HEK293 (cell line): ENCODE results near the gene FRMD3.

Source experiments
- CTCF ChIA-PET: fragments of 350-600 bp; formaldehyde crosslinking; extraction: SDS; loops from one replicate; lab custom pipeline; 2021; ENCODE audit warnings: antibody characterized with exemption; lab: Yijun Ruan, JAX
- POLR2A ChIA-PET: fragments of 300-600 bp; formaldehyde crosslinking; extraction: SDS; loops from one replicate; lab custom pipeline; 2020; ENCODE audit warnings: antibody characterized with exemption, inconsistent platforms; lab: Yijun Ruan, JAX
- H3K27ac ChIP-seq: fragments of 200-500 bp; sonication (Bioruptor generic); 2 replicates; pipeline ENCODE4 v1.5.1; 2014; ENCODE audit warnings: low read depth, low read length, control low read depth, inconsistent platforms; ENCODE audit errors: extremely low read depth
- H3K36me3 ChIP-seq, 2 experiments: fragments of 200-500 bp in 1 of 2; sonication (Bioruptor generic) in 1 of 2; 1 replicate in 1 of 2; 2 replicates in 1 of 2; pipeline ENCODE4 v1.5.1; 2014 to 2017; ENCODE audit warnings: inconsistent platforms in 2 of 2, low read length in 2 of 2; ENCODE audit not compliant: control insufficient read depth in 2 of 2, insufficient read depth in 1 of 2
- H3K4me1 ChIP-seq: fragments of 200-500 bp; sonication (Bioruptor generic); 2 replicates; pipeline ENCODE4 v1.5.1; 2014; ENCODE audit warnings: mild to moderate bottlenecking, low read length, inconsistent platforms; ENCODE audit not compliant: control insufficient read depth, insufficient read depth
- H3K4me3 ChIP-seq: 2 replicates; pipeline ENCODE4 v1.5.1; 2011; ENCODE audit warnings: low read depth, mild to moderate bottlenecking, control low read depth, low read length, moderate library complexity
- H3K9me3 ChIP-seq: fragments of 200-500 bp; sonication (Bioruptor generic); 2 replicates; pipeline ENCODE4 v1.5.1; 2014; ENCODE audit warnings: low read depth, low read length, inconsistent platforms; ENCODE audit not compliant: control insufficient read depth, insufficient read depth
- BCL11A ChIP-seq: fragments of 450-650 bp; formaldehyde crosslinking; IDR thresholded peaks from 2 replicates; pipeline ENCODE4 v1.5.1; 2016; ENCODE audit warnings: low read depth, missing biosample characterization, missing genetic modification characterization
- EGR2 ChIP-seq: fragments of 450-650 bp; formaldehyde crosslinking; IDR thresholded peaks from 2 replicates; pipeline ENCODE4 v1.5.1; 2016; ENCODE audit warnings: low read depth, missing biosample characterization, missing genetic modification characterization
- TRIM28 ChIP-seq: IDR thresholded peaks from 2 replicates; pipeline ENCODE4 v1.6.1; 2011; ENCODE audit warnings: low read length, control low read depth, borderline replicate concordance
- ZBTB7A ChIP-seq: fragments of 450-650 bp; formaldehyde crosslinking; IDR thresholded peaks from 2 replicates; pipeline ENCODE4 v1.5.1; 2016; ENCODE audit warnings: low read depth, missing biosample characterization, missing genetic modification characterization
- ZNF114 ChIP-seq: fragments of 450-650 bp; formaldehyde crosslinking; IDR thresholded peaks from 2 replicates; pipeline ENCODE4 v1.5.0; 2017; ENCODE audit warnings: missing biosample characterization, missing genetic modification characterization
- ZNF211 ChIP-seq: fragments of 450-650 bp; formaldehyde crosslinking; IDR thresholded peaks from 2 replicates; pipeline ENCODE4 v1.5.1; 2016; ENCODE audit warnings: low read depth, missing biosample characterization, missing genetic modification characterization
- ZNF311 ChIP-seq: fragments of 450-650 bp; formaldehyde crosslinking; IDR thresholded peaks from 2 replicates; pipeline ENCODE4 v1.5.1; 2017; ENCODE audit warnings: missing biosample characterization, missing genetic modification characterization, borderline replicate concordance
- ZNF391 ChIP-seq: fragments of 450-650 bp; formaldehyde crosslinking; IDR thresholded peaks from 2 replicates; pipeline ENCODE4 v1.5.1; 2016; ENCODE audit warnings: low read depth, missing biosample characterization, missing genetic modification characterization, borderline replicate concordance
- ZNF548 ChIP-seq: fragments of 450-650 bp; formaldehyde crosslinking; IDR thresholded peaks from 2 replicates; pipeline ENCODE4 v1.5.1; 2016; ENCODE audit warnings: missing biosample characterization, missing genetic modification characterization
- ZNF600 ChIP-seq: fragments of 450-650 bp; formaldehyde crosslinking; IDR thresholded peaks from 2 replicates; pipeline ENCODE4 v1.5.1; 2016; ENCODE audit warnings: missing biosample characterization, missing genetic modification characterization
- ZNF747 ChIP-seq: fragments of 450-650 bp; formaldehyde crosslinking; IDR thresholded peaks from 2 replicates; pipeline ENCODE4 v1.5.1; 2016; ENCODE audit warnings: missing biosample characterization, missing genetic modification characterization
- TF ChIP-seq, protein P1 (sequence below): fragments of 450-650 bp; formaldehyde crosslinking; IDR thresholded peaks from 2 replicates; pipeline ENCODE4 v1.5.1; 2016; ENCODE audit warnings: missing biosample characterization, missing genetic modification characterization
- TF ChIP-seq, protein P2 (sequence below): fragments of 450-650 bp; formaldehyde crosslinking; IDR thresholded peaks from 2 replicates; pipeline ENCODE4 v1.5.1; 2017; ENCODE audit warnings: missing biosample characterization, missing genetic modification characterization
- TF ChIP-seq, protein P3 (sequence below): fragments of 450-650 bp; formaldehyde crosslinking; IDR thresholded peaks from 2 replicates; pipeline ENCODE4 v1.5.1; 2016; ENCODE audit warnings: missing biosample characterization, missing genetic modification characterization, borderline replicate concordance
- TF ChIP-seq, protein P4 (sequence below): sonication (generic); formaldehyde crosslinking; IDR thresholded peaks from 2 replicates; pipeline ENCODE4 v1.8.1; 2022; ENCODE audit warnings: mild to moderate bottlenecking, moderate library complexity, missing genetic modification reagents
- TF ChIP-seq, protein P5 (sequence below): fragments of 450-650 bp; formaldehyde crosslinking; IDR thresholded peaks from 2 replicates; pipeline ENCODE4 v1.5.1; 2017; ENCODE audit warnings: missing biosample characterization, missing genetic modification characterization
- TF ChIP-seq, protein P6 (sequence below): fragments of 450-650 bp; formaldehyde crosslinking; IDR thresholded peaks from 2 replicates; pipeline ENCODE4 v1.5.1; 2016; ENCODE audit warnings: missing biosample characterization, missing genetic modification characterization

The FRMD3 gene

DNA sequence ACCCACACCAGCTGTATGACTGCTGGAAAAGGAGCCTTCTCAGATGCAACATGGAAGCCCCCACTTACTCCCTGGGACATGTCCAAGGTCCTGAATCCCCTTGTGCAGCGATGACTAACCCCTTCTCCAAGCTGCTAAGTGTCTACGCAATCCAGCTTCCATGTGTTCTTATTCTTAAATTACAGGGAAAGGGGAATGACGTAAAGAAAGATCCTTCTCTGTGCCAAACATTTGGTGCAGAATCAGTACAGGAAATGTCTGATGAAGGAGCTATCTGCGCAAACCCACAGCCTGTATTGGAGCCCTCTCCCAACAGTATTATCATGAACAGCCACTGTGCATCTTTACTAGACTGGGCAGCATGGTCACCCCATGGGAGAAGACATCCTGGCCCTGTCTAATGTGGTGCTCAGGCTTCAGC is 183.2 kb downstream of the FRMD3 start:
- CTCF ChIA-PET: no interaction called here
- H3K9me3 ChIP-seq: no peaks in the 10 kb centered on the region
- no peaks in the 10 kb centered on the region for H3K4me1 ChIP-seq
- no peak overlapping the region for H3K27ac ChIP-seq
- no peaks in the 10 kb centered on the region for H3K36me3 ChIP-seq
- POLR2A ChIA-PET: no interaction called here
- no peak overlapping the region for H3K4me3 ChIP-seq
- no peak for TF ChIP-seq ZNF211 (tag by site-specific recombination)
- TF ChIP-seq, protein P1, sequence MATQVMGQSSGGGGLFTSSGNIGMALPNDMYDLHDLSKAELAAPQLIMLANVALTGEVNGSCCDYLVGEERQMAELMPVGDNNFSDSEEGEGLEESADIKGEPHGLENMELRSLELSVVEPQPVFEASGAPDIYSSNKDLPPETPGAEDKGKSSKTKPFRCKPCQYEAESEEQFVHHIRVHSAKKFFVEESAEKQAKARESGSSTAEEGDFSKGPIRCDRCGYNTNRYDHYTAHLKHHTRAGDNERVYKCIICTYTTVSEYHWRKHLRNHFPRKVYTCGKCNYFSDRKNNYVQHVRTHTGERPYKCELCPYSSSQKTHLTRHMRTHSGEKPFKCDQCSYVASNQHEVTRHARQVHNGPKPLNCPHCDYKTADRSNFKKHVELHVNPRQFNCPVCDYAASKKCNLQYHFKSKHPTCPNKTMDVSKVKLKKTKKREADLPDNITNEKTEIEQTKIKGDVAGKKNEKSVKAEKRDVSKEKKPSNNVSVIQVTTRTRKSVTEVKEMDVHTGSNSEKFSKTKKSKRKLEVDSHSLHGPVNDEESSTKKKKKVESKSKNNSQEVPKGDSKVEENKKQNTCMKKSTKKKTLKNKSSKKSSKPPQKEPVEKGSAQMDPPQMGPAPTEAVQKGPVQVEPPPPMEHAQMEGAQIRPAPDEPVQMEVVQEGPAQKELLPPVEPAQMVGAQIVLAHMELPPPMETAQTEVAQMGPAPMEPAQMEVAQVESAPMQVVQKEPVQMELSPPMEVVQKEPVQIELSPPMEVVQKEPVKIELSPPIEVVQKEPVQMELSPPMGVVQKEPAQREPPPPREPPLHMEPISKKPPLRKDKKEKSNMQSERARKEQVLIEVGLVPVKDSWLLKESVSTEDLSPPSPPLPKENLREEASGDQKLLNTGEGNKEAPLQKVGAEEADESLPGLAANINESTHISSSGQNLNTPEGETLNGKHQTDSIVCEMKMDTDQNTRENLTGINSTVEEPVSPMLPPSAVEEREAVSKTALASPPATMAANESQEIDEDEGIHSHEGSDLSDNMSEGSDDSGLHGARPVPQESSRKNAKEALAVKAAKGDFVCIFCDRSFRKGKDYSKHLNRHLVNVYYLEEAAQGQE (tag by site-specific recombination): peak; percentile 89

DNA sequence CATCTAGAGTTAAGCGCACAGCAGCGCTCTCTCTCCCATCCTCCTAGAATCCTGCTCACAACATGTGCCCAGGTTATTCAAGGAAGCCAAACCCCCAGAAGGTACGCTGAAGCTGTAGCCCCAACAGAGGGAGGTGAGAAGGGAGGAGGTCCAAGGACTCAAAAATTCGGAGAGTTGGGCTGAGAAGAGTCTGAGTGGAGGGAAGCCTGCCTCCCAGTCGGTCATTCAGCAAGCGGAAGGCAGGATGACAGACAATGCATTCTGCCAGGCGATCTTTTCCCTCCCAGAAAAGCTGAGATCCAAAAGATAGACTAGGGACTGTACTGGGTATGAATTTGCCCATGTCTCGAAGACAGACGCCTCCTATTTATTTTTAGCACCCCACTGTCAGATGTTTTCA is 189.2 kb downstream of the FRMD3 start:
- H3K4me3 ChIP-seq: no peak overlapping the region
- CTCF ChIA-PET: interaction anchor here (1.0 to 1.4 kb wide), 2 partner anchors 14 to 16 kb away, joined by 3 to 6 read pairs; no protein-coding TSS in a partner anchor
- no peaks in the 10 kb centered on the region for H3K9me3 ChIP-seq
- no peaks in the 10 kb centered on the region for H3K4me1 ChIP-seq
- POLR2A ChIA-PET: no interaction called here
- TF ChIP-seq ZNF114: no peak
- TF ChIP-seq TRIM28: no peak
- no peak for TF ChIP-seq ZNF391
- no peak for TF ChIP-seq ZNF600
- TF ChIP-seq, protein P2, sequence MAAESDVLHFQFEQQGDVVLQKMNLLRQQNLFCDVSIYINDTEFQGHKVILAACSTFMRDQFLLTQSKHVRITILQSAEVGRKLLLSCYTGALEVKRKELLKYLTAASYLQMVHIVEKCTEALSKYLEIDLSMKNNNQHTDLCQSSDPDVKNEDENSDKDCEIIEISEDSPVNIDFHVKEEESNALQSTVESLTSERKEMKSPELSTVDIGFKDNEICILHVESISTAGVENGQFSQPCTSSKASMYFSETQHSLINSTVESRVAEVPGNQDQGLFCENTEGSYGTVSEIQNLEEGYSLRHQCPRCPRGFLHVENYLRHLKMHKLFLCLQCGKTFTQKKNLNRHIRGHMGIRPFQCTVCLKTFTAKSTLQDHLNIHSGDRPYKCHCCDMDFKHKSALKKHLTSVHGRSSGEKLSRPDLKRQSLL (tag by site-specific recombination): no peak
- no peak for TF ChIP-seq ZNF548
- TF ChIP-seq, protein P3, sequence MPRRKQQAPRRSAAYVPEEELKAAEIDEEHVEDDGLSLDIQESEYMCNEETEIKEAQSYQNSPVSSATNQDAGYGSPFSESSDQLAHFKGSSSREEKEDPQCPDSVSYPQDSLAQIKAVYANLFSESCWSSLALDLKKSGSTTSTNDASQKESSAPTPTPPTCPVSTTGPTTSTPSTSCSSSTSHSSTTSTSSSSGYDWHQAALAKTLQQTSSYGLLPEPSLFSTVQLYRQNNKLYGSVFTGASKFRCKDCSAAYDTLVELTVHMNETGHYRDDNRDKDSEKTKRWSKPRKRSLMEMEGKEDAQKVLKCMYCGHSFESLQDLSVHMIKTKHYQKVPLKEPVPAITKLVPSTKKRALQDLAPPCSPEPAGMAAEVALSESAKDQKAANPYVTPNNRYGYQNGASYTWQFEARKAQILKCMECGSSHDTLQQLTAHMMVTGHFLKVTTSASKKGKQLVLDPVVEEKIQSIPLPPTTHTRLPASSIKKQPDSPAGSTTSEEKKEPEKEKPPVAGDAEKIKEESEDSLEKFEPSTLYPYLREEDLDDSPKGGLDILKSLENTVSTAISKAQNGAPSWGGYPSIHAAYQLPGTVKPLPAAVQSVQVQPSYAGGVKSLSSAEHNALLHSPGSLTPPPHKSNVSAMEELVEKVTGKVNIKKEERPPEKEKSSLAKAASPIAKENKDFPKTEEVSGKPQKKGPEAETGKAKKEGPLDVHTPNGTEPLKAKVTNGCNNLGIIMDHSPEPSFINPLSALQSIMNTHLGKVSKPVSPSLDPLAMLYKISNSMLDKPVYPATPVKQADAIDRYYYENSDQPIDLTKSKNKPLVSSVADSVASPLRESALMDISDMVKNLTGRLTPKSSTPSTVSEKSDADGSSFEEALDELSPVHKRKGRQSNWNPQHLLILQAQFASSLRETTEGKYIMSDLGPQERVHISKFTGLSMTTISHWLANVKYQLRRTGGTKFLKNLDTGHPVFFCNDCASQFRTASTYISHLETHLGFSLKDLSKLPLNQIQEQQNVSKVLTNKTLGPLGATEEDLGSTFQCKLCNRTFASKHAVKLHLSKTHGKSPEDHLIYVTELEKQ: no peak
- TF ChIP-seq ZNF311 (tag by site-specific recombination): no peak
- TF ChIP-seq EGR2: no peak
- TF ChIP-seq ZBTB7A: no peak
- no peak for TF ChIP-seq ZNF747 (tag by site-specific recombination)
- TF ChIP-seq, all 188 proteins: peak for 0
- no peaks in the 10 kb centered on the region for H3K36me3 ChIP-seq
- H3K27ac ChIP-seq: no peak overlapping the region

DNA sequence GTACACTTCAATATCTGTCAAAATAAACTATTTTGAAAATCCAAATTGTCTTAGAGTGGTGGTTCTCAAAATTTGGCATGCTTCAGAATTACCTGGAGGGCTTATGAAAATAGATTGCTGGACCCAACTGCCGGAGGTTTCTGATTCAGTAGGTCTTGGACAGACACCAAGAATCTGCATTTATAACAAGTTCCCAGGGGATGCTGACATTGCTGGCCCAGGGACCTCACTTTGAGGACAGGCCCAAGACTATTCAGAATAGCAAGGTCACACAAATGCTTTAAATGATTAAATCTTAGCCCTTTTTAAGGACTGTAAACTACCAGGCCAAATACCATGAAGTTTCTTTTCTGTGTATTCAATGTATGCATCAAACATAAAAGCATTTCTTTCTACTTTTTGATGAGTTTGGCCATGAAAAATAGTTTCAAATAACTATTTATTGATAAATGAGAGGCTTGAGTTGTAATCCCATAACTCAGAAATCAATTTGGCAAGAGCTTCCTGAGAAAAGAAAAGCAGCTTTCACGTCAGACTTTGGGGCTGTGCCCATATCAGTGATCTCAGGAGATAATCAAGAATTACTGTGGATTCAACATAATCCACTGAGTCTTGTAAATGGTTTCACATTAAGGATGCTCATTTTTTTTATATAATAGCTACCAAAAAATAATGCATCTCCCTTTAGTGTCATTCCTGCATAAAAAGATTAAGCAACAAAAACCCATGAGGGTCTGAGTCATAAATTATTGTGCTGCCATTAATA is 191.4 kb downstream of the FRMD3 start:
- CTCF ChIA-PET: interaction anchor here (0.8 to 0.9 kb wide), 2 partner anchors 11 to 12 kb away, joined by 3 to 4 read pairs; no protein-coding TSS in a partner anchor
- TF ChIP-seq, protein P4, sequence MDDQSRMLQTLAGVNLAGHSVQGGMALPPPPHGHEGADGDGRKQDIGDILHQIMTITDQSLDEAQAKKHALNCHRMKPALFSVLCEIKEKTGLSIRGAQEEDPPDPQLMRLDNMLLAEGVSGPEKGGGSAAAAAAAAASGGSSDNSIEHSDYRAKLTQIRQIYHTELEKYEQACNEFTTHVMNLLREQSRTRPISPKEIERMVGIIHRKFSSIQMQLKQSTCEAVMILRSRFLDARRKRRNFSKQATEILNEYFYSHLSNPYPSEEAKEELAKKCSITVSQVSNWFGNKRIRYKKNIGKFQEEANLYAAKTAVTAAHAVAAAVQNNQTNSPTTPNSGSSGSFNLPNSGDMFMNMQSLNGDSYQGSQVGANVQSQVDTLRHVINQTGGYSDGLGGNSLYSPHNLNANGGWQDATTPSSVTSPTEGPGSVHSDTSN (CRISPR knock-in tag): no peak
- TF ChIP-seq BCL11A (tag by site-specific recombination): no peak
- TF ChIP-seq, protein P5, sequence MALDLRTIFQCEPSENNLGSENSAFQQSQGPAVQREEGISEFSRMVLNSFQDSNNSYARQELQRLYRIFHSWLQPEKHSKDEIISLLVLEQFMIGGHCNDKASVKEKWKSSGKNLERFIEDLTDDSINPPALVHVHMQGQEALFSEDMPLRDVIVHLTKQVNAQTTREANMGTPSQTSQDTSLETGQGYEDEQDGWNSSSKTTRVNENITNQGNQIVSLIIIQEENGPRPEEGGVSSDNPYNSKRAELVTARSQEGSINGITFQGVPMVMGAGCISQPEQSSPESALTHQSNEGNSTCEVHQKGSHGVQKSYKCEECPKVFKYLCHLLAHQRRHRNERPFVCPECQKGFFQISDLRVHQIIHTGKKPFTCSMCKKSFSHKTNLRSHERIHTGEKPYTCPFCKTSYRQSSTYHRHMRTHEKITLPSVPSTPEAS: no peak
- TF ChIP-seq, protein P6, sequence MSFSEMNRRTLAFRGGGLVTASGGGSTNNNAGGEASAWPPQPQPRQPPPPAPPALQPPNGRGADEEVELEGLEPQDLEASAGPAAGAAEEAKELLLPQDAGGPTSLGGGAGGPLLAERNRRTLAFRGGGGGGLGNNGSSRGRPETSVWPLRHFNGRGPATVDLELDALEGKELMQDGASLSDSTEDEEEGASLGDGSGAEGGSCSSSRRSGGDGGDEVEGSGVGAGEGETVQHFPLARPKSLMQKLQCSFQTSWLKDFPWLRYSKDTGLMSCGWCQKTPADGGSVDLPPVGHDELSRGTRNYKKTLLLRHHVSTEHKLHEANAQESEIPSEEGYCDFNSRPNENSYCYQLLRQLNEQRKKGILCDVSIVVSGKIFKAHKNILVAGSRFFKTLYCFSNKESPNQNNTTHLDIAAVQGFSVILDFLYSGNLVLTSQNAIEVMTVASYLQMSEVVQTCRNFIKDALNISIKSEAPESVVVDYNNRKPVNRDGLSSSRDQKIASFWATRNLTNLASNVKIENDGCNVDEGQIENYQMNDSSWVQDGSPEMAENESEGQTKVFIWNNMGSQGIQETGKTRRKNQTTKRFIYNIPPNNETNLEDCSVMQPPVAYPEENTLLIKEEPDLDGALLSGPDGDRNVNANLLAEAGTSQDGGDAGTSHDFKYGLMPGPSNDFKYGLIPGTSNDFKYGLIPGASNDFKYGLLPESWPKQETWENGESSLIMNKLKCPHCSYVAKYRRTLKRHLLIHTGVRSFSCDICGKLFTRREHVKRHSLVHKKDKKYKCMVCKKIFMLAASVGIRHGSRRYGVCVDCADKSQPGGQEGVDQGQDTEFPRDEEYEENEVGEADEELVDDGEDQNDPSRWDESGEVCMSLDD (tag by site-specific recombination): no peak

More for the DNA sequence above, 191.4 kb downstream of the FRMD3 start:
- Histone ChIP-seq H3K36me3 (no peaks in the 10 kb centered on the region), H3K27ac (no peak overlapping the region), H3K4me1 (no peaks in the 10 kb centered on the region), H3K9me3 (no peaks in the 10 kb centered on the region), H3K4me3 (no peak overlapping the region)
- POLR2A ChIA-PET: interaction anchor here (0.6 kb wide), 1 partner anchor 16 kb away, joined by 3 read pairs; no protein-coding TSS in a partner anchor
